Measurements from ENCODE around the gene FHIT.

Gene FHIT

GRCh38 chr3:60243456-60243855, 1007.8 kb downstream of the FHIT start:
- peaks cover 0 to 8% (median 0%) of the 10 kb centered on the region in 4 donors for H3K4me1 ChIP-seq
- no peaks in the 10 kb centered on the region for H3K27me3 ChIP-seq
- no peak for TF ChIP-seq CTCF (IDR thresholded peaks at IDR 0.05)
- intact Hi-C loops (cut with DNase I; ENCODE audit: low total_unique reads) = no loop called here
- H3K9me3 ChIP-seq = no peaks in the 10 kb centered on the region
- DNase-seq = no peak
- H3K4me3 ChIP-seq = no peak overlapping the region
- no peak overlapping the region for H3K27ac ChIP-seq
- H3K36me3 ChIP-seq = no peaks in the 10 kb centered on the region

- no peak for TF ChIP-seq CTCF (IDR thresholded peaks at IDR 0.05)
- H3K4me3 ChIP-seq = no peak overlapping the region
- no peaks in the 10 kb centered on the region for H3K4me1 ChIP-seq
- H3K9me3 ChIP-seq = no peaks in the 10 kb centered on the region
- H3K36me3 ChIP-seq = no peaks in the 10 kb centered on the region
- intact Hi-C loops (cut with DNase I; ENCODE audit: low total_unique reads) = no loop called here
- no peak overlapping the region for H3K27ac ChIP-seq
- no peaks in the 10 kb centered on the region for H3K27me3 ChIP-seq
- DNase-seq = no peak
Observed at GRCh38 chr3:60240492-60240891, 1010.8 kb downstream of the FHIT start.

- no peak for DNase-seq
- Histone ChIP-seq H3K4me1 (no peaks in the 10 kb centered on the region), H3K36me3 (no peaks in the 10 kb centered on the region), H3K4me3 (no peak overlapping the region), H3K9me3 (no peaks in the 10 kb centered on the region), H3K27ac (no peak overlapping the region), H3K27me3 (no peaks in the 10 kb centered on the region)
- intact Hi-C loops (cut with DNase I; ENCODE audit: low total_unique reads) = no loop called here
- TF ChIP-seq CTCF (IDR thresholded peaks at IDR 0.05) = no peak
Observed at GRCh38 chr3:60238550-60238949, 1012.7 kb downstream of the FHIT start.

GRCh38 chr3:60229502-60229901, 1021.8 kb downstream of the FHIT start:
- intact Hi-C loops (cut with DNase I; ENCODE audit: low total_unique reads) = no loop called here
- no peaks in the 10 kb centered on the region for H3K36me3 ChIP-seq
- no peak overlapping the region for H3K4me3 ChIP-seq
- H3K27me3 ChIP-seq = no peaks in the 10 kb centered on the region
- no peak for DNase-seq
- peaks cover 0 to 9% (median 0%) of the 10 kb centered on the region in 4 donors for H3K4me1 ChIP-seq
- TF ChIP-seq CTCF (IDR thresholded peaks at IDR 0.05) = no peak
- no peaks in the 10 kb centered on the region for H3K9me3 ChIP-seq
- no peak overlapping the region for H3K27ac ChIP-seq

GRCh38 chr3:60228823-60229222, 1022.4 kb downstream of the FHIT start:
- H3K27ac ChIP-seq = no peak overlapping the region
- H3K9me3 ChIP-seq = no peaks in the 10 kb centered on the region
- intact Hi-C loops (cut with DNase I; ENCODE audit: low total_unique reads) = no loop called here
- no peaks in the 10 kb centered on the region for H3K36me3 ChIP-seq
- no peak for DNase-seq
- no peaks in the 10 kb centered on the region for H3K27me3 ChIP-seq
- TF ChIP-seq CTCF (IDR thresholded peaks at IDR 0.05) = no peak
- H3K4me3 ChIP-seq = no peak overlapping the region
- peaks cover 0 to 9% (median 0%) of the 10 kb centered on the region in 4 donors for H3K4me1 ChIP-seq

- no peak for DNase-seq
- intact Hi-C loops (cut with DNase I; ENCODE audit: low total_unique reads) = no loop called here
- Histone ChIP-seq H3K36me3 (no peaks in the 10 kb centered on the region), H3K4me3 (no peak overlapping the region), H3K9me3 (no peaks in the 10 kb centered on the region), H3K27ac (no peak overlapping the region), H3K4me1 (peaks cover 0 to 9% (median 0%) of the 10 kb centered on the region in 4 donors), H3K27me3 (no peaks in the 10 kb centered on the region)
- no peak for TF ChIP-seq CTCF (IDR thresholded peaks at IDR 0.05)
Observed at GRCh38 chr3:60226912-60227311, 1024.3 kb downstream of the FHIT start.

Data from tibial artery (tissue), 4 donors.